ENCODE results near the gene TNFSF9. TPM values are rescaled to one million over a fixed set of nuclear protein-coding genes. Genes with fewer than 3 reads are reported as not detected.
"Not testable (repeated sequence)": the region's sequence is repeated elsewhere in the genome, so short reads cannot be mapped to it uniquely, and the experiment has no call there.

TNFSF9 gene
- total and polyA plus RNA-seq, 4 experiments from 2014 or later = 0.29 to 3.3 (median 0.81) TPM

GRCh38 chr19:6562437-6562836 is 31.6 kb downstream of the TNFSF9 start:
- H3K4me3 ChIP-seq (ENCODE audit: low read length in 2 of 2); H3K4me1 Mint-ChIP-seq; H3K36me3 Mint-ChIP-seq; H3K27ac Mint-ChIP-seq; CTCF ChIA-PET (ENCODE audit: partially characterized antibody); H3K27ac ChIP-seq (ENCODE audit: low read depth, low read length); H3K27me3 ChIP-seq (ENCODE audit: insufficient read depth, low read length); POLR2A ChIA-PET (ENCODE audit: partially characterized antibody); DNase-seq; intact Hi-C loops (cut with micrococcal nuclease); H3K36me3 ChIP-seq (ENCODE audit: insufficient read depth, low read length); H3K4me3 Mint-ChIP-seq; H3K27me3 Mint-ChIP-seq; H3K4me1 ChIP-seq (ENCODE audit: insufficient read depth, low read length); H3K9me3 ChIP-seq (ENCODE audit: control insufficient read depth in 1 of 2, low read length in 2 of 2): not testable (repeated sequence)
- peaks cover 0 to 23% (median 8%) of the 10 kb centered on the region in 8 donors for H3K9me3 Mint-ChIP-seq

- H3K9me3 Mint-ChIP-seq = peaks cover 0 to 23% (median 9%) of the 10 kb centered on the region in 8 donors
- ChIA-PET POLR2A (ENCODE audit: partially characterized antibody) (no interaction called here), CTCF (ENCODE audit: partially characterized antibody) (no interaction called here)
- Histone ChIP-seq H3K4me1 (ENCODE audit: insufficient read depth, low read length) (no peaks in the 10 kb centered on the region), H3K27ac (ENCODE audit: low read depth, low read length) (no peak overlapping the region), H3K36me3 (ENCODE audit: insufficient read depth, low read length) (no peaks in the 10 kb centered on the region), H3K9me3 (ENCODE audit: control insufficient read depth in 1 of 2, low read length in 2 of 2) (no peaks in the 10 kb centered on the region), H3K4me3 (ENCODE audit: low read length in 2 of 2) (no peak overlapping the region), H3K27me3 (ENCODE audit: insufficient read depth, low read length) (no peaks in the 10 kb centered on the region)
- no peak overlapping the region for H3K4me3 Mint-ChIP-seq
- no peaks in the 10 kb centered on the region for H3K36me3 Mint-ChIP-seq
- intact Hi-C loops (cut with micrococcal nuclease) = no loop called here
- H3K4me1 Mint-ChIP-seq = no peaks in the 10 kb centered on the region
- no peak for DNase-seq
- peaks cover 2 to 16% of the 10 kb centered on the region in 2 donors for H3K27me3 Mint-ChIP-seq
- no peak overlapping the region for H3K27ac Mint-ChIP-seq
Observed at GRCh38 chr19:6564393-6564792, 33.6 kb downstream of the TNFSF9 start.

- CTCF ChIA-PET (ENCODE audit: partially characterized antibody); H3K27ac ChIP-seq (ENCODE audit: low read depth, low read length): not testable (repeated sequence)
Observed at GRCh38 chr19:6566727-6567126, 35.9 kb downstream of the TNFSF9 start.

GRCh38 chr19:6568010-6568526 is 37.2 kb downstream of the TNFSF9 start:
- POLR2A ChIA-PET (ENCODE audit: partially characterized antibody) = no interaction called here

More at GRCh38 chr19:6566727-6567126, 35.9 kb downstream of the TNFSF9 start:
- intact Hi-C loops (cut with micrococcal nuclease); H3K4me3 ChIP-seq (ENCODE audit: low read length in 2 of 2); H3K27me3 ChIP-seq (ENCODE audit: insufficient read depth, low read length); H3K36me3 ChIP-seq (ENCODE audit: insufficient read depth, low read length); POLR2A ChIA-PET (ENCODE audit: partially characterized antibody); H3K4me1 Mint-ChIP-seq; H3K4me1 ChIP-seq (ENCODE audit: insufficient read depth, low read length); H3K9me3 ChIP-seq (ENCODE audit: control insufficient read depth in 1 of 2, low read length in 2 of 2); DNase-seq; H3K27ac Mint-ChIP-seq; H3K4me3 Mint-ChIP-seq; H3K36me3 Mint-ChIP-seq: not testable (repeated sequence)
- peaks cover 2 to 30% (median 13%) of the 10 kb centered on the region in 8 donors for H3K9me3 Mint-ChIP-seq
- H3K27me3 Mint-ChIP-seq = peaks cover 6 to 22% of the 10 kb centered on the region in 2 donors

GRCh38 chr19:6568816-6569215 is 38.0 kb downstream of the TNFSF9 start:
- Mint-ChIP-seq H3K4me3 (no peak overlapping the region), H3K4me1 (no peaks in the 10 kb centered on the region), H3K27me3 (peaks cover 9 to 18% of the 10 kb centered on the region in 2 donors), H3K9me3 (peaks cover 2 to 30% (median 13%) of the 10 kb centered on the region in 8 donors), H3K36me3 (no peaks in the 10 kb centered on the region), H3K27ac (no peak overlapping the region)
- no peaks in the 10 kb centered on the region for H3K27me3 ChIP-seq (ENCODE audit: insufficient read depth, low read length)
- H3K4me1 ChIP-seq (ENCODE audit: insufficient read depth, low read length) = no peaks in the 10 kb centered on the region
- DNase-seq = no peak
- H3K9me3 ChIP-seq (ENCODE audit: control insufficient read depth in 1 of 2, low read length in 2 of 2) = no peaks in the 10 kb centered on the region
- H3K4me3 ChIP-seq (ENCODE audit: low read length in 2 of 2) = no peak overlapping the region
- ChIA-PET CTCF (ENCODE audit: partially characterized antibody) (no interaction called here), POLR2A (ENCODE audit: partially characterized antibody) (interaction anchor here (0.8 kb wide), 1 partner anchor 282 kb away, joined by 3 read pairs; no protein-coding TSS in a partner anchor)
- intact Hi-C loops (cut with micrococcal nuclease) = no loop called here
- H3K27ac ChIP-seq (ENCODE audit: low read depth, low read length) = no peak overlapping the region
- no peaks in the 10 kb centered on the region for H3K36me3 ChIP-seq (ENCODE audit: insufficient read depth, low read length)

More at GRCh38 chr19:6568010-6568526, 37.2 kb downstream of the TNFSF9 start:
- Mint-ChIP-seq H3K9me3 (peaks cover 2 to 30% (median 13%) of the 10 kb centered on the region in 8 donors), H3K27ac (no peak overlapping the region), H3K4me3 (no peak overlapping the region), H3K27me3 (peaks cover 9 to 21% of the 10 kb centered on the region in 2 donors), H3K4me1 (no peaks in the 10 kb centered on the region), H3K36me3 (no peaks in the 10 kb centered on the region)
- no peak for DNase-seq
- CTCF ChIA-PET (ENCODE audit: partially characterized antibody) = no interaction called here
- Histone ChIP-seq H3K27ac (ENCODE audit: low read depth, low read length) (no peak overlapping the region), H3K27me3 (ENCODE audit: insufficient read depth, low read length) (no peaks in the 10 kb centered on the region), H3K9me3 (ENCODE audit: control insufficient read depth in 1 of 2, low read length in 2 of 2) (no peaks in the 10 kb centered on the region), H3K4me1 (ENCODE audit: insufficient read depth, low read length) (no peaks in the 10 kb centered on the region), H3K4me3 (ENCODE audit: low read length in 2 of 2) (no peak overlapping the region), H3K36me3 (ENCODE audit: insufficient read depth, low read length) (no peaks in the 10 kb centered on the region)
- intact Hi-C loops (cut with micrococcal nuclease) = no loop called here

GRCh38 chr19:6570764-6571163 is 39.9 kb downstream of the TNFSF9 start:
- no peaks in the 10 kb centered on the region for H3K36me3 Mint-ChIP-seq
- intact Hi-C loops (cut with micrococcal nuclease) = no loop called here
- H3K4me1 ChIP-seq (ENCODE audit: insufficient read depth, low read length) = no peaks in the 10 kb centered on the region
- H3K27ac ChIP-seq (ENCODE audit: low read depth, low read length) = no peak overlapping the region
- H3K9me3 ChIP-seq (ENCODE audit: control insufficient read depth in 1 of 2, low read length in 2 of 2) = no peaks in the 10 kb centered on the region
- H3K27me3 Mint-ChIP-seq = peaks cover 9 to 18% of the 10 kb centered on the region in 2 donors
- DNase-seq = no peak
- ChIA-PET POLR2A (ENCODE audit: partially characterized antibody) (interaction anchor here (0.9 kb wide), 1 partner anchor 32 kb away, joined by 3 read pairs; no protein-coding TSS in a partner anchor), CTCF (ENCODE audit: partially characterized antibody) (interaction anchor here (1.1 kb wide), 1 partner anchor 36 kb away, joined by 3 read pairs; no protein-coding TSS in a partner anchor)
- no peaks in the 10 kb centered on the region for H3K27me3 ChIP-seq (ENCODE audit: insufficient read depth, low read length)
- H3K36me3 ChIP-seq (ENCODE audit: insufficient read depth, low read length) = no peaks in the 10 kb centered on the region
- no peak overlapping the region for H3K4me3 ChIP-seq (ENCODE audit: low read length in 2 of 2)
- H3K4me3 Mint-ChIP-seq = no peak overlapping the region
- no peak overlapping the region for H3K27ac Mint-ChIP-seq
- H3K4me1 Mint-ChIP-seq = no peaks in the 10 kb centered on the region
- peaks cover 0 to 15% (median 7%) of the 10 kb centered on the region in 8 donors for H3K9me3 Mint-ChIP-seq

GRCh38 chr19:6571167-6571566 is 40.3 kb downstream of the TNFSF9 start:
- H3K36me3 Mint-ChIP-seq = no peaks in the 10 kb centered on the region
- Histone ChIP-seq H3K36me3 (ENCODE audit: insufficient read depth, low read length) (no peaks in the 10 kb centered on the region), H3K9me3 (ENCODE audit: control insufficient read depth in 1 of 2, low read length in 2 of 2) (no peaks in the 10 kb centered on the region), H3K27me3 (ENCODE audit: insufficient read depth, low read length) (no peaks in the 10 kb centered on the region), H3K27ac (ENCODE audit: low read depth, low read length) (no peak overlapping the region), H3K4me1 (ENCODE audit: insufficient read depth, low read length) (no peaks in the 10 kb centered on the region), H3K4me3 (ENCODE audit: low read length in 2 of 2) (no peak overlapping the region)
- H3K9me3 Mint-ChIP-seq = peaks cover 0 to 15% (median 7%) of the 10 kb centered on the region in 8 donors
- POLR2A ChIA-PET (ENCODE audit: partially characterized antibody) = interaction anchor here (0.9 kb wide), 1 partner anchor 31 kb away, joined by 3 read pairs; no protein-coding TSS in a partner anchor
- no peak overlapping the region for H3K4me3 Mint-ChIP-seq
- CTCF ChIA-PET (ENCODE audit: partially characterized antibody) = interaction anchor here (1.1 kb wide), 1 partner anchor 37 kb away, joined by 3 read pairs; no protein-coding TSS in a partner anchor
- no peak overlapping the region for H3K27ac Mint-ChIP-seq
- peaks cover 9 to 18% of the 10 kb centered on the region in 2 donors for H3K27me3 Mint-ChIP-seq
- DNase-seq = no peak
- intact Hi-C loops (cut with micrococcal nuclease) = no loop called here
- H3K4me1 Mint-ChIP-seq = no peaks in the 10 kb centered on the region

Measured in CD4-positive, alpha-beta memory T cell (primary cell).